RWPE2 (cell line): Measurements from ENCODE around the gene HOXD1.
A peak's percentile ranks its signal among the peaks of the same experiment; 100 is the strongest.

Experiments used
- ATAC-seq: fragments of 200-7000 bp; cut with Tn5 transposase; 3 replicates; pipeline ENCODE4 v1.9.1; 2021; ENCODE audit warnings: low read depth
- DNase-seq: peaks from one replicate; pipeline ENCODE4 v3.0.0-alpha.2; 2020; ENCODE audit warnings: low spot score
- H3K27ac ChIP-seq: fragments of 450-650 bp; 2 replicates; pipeline ENCODE4 v1.5.1; 2017; ENCODE audit warnings: mild to moderate bottlenecking; ENCODE audit not compliant: poor library complexity, severe bottlenecking
- H3K27me3 ChIP-seq: fragments of 250-450 bp; sonication (Bioruptor Pico); 2 replicates; pipeline ENCODE4 v1.5.1; 2021; ENCODE audit warnings: mild to moderate bottlenecking, moderate library complexity; ENCODE audit not compliant: insufficient read depth, poor library complexity, severe bottlenecking
- H3K36me3 ChIP-seq: fragments of 250-450 bp; sonication (Bioruptor Pico); 2 replicates; pipeline ENCODE4 v1.5.1; 2020; ENCODE audit warnings: low read depth, mild to moderate bottlenecking, moderate library complexity
- H3K4me1 ChIP-seq: fragments of 250-450 bp; sonication (Bioruptor Pico); 2 replicates; pipeline ENCODE4 v1.5.1; 2021; ENCODE audit warnings: mild to moderate bottlenecking, moderate library complexity; ENCODE audit not compliant: insufficient read depth, poor library complexity, severe bottlenecking
- H3K4me3 ChIP-seq: fragments of 250-450 bp; sonication (Bioruptor Pico); 2 replicates; pipeline ENCODE4 v1.5.1; 2021; ENCODE audit warnings: mild to moderate bottlenecking, moderate library complexity; ENCODE audit not compliant: severe bottlenecking
- H3K9me3 ChIP-seq: fragments of 250-450 bp; sonication (Bioruptor Pico); 2 replicates; pipeline ENCODE4 v1.5.1; 2021; ENCODE audit warnings: mild to moderate bottlenecking, moderate library complexity; ENCODE audit not compliant: severe bottlenecking
- TF ChIP-seq, protein P1 (sequence below): fragments of 450-650 bp; IDR thresholded peaks from one replicate; pipeline ENCODE4 v1.5.1; 2017; ENCODE audit warnings: mild to moderate bottlenecking, moderate library complexity; ENCODE audit not compliant: poor library complexity, severe bottlenecking

Gene HOXD1

GRCh38 chr2:176178757-176179295 is 9.6 kb upstream of the HOXD1 start:
- TF ChIP-seq, protein P1, sequence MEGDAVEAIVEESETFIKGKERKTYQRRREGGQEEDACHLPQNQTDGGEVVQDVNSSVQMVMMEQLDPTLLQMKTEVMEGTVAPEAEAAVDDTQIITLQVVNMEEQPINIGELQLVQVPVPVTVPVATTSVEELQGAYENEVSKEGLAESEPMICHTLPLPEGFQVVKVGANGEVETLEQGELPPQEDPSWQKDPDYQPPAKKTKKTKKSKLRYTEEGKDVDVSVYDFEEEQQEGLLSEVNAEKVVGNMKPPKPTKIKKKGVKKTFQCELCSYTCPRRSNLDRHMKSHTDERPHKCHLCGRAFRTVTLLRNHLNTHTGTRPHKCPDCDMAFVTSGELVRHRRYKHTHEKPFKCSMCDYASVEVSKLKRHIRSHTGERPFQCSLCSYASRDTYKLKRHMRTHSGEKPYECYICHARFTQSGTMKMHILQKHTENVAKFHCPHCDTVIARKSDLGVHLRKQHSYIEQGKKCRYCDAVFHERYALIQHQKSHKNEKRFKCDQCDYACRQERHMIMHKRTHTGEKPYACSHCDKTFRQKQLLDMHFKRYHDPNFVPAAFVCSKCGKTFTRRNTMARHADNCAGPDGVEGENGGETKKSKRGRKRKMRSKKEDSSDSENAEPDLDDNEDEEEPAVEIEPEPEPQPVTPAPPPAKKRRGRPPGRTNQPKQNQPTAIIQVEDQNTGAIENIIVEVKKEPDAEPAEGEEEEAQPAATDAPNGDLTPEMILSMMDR, result no peak
- DNase-seq, result no peak

DNA sequence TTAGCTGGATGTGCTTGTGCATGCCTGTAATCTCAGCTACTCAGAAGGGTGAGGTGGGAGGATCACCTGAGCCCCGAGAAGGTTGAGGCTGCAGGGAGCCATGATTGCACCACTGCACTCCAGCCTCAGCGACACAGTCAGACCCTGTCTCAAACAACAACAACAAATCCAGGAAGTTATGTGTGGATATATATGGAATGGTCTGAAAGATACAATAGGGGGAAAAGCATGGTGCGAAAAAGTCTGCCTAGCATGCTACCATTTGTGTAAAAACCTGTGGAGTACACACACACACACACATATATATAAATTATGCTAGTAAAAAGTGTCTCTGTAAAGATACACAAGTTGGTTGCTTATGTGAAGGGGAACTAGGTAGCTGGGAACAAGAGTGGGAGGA is 6.9 kb upstream of the HOXD1 start:
- ATAC-seq (no peak), DNase-seq (no peak)
- Histone ChIP-seq H3K9me3 (no peaks in the 10 kb centered on the region), H3K27me3 (no peaks in the 10 kb centered on the region), H3K36me3 (no peaks in the 10 kb centered on the region), H3K27ac (no peak overlapping the region), H3K4me1 (peaks cover 5% of the 10 kb centered on the region), H3K4me3 (no peak overlapping the region)
- TF ChIP-seq, protein P1, result no peak

More at GRCh38 chr2:176178757-176179295, 9.6 kb upstream of the HOXD1 start:
- Histone ChIP-seq H3K4me3 (peak overlapping the region; percentile 39), H3K27me3 (no peaks in the 10 kb centered on the region), H3K9me3 (no peaks in the 10 kb centered on the region), H3K4me1 (peaks cover 5% of the 10 kb centered on the region), H3K36me3 (no peaks in the 10 kb centered on the region), H3K27ac (peak overlapping the region; percentile 49)
- ATAC-seq, result no peak; the same call in 2 of the 3 replicates

DNA sequence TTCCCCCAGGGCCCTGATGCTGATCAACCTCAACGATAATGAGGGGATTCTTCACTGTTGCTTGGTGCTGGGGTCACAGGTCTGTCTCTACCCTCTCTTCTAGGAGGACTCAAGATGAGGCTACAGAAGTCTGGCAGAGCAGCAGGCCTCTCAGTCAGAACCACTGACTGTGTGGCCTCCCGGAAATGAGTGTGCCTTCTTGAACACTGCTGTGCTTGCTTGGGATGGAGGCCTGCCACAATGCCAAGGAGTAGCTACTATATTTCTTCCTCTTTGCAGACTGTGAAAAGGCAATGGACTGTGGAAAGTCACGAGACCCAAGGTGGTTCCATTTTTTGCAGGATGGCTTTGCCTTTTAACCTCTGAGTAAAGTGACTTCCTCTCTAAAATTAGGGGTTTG is 5.8 kb upstream of the HOXD1 start:
- H3K4me1 ChIP-seq, result peaks cover 5% of the 10 kb centered on the region
- no peaks in the 10 kb centered on the region for H3K36me3 ChIP-seq
- H3K4me3 ChIP-seq, result no peak overlapping the region
- TF ChIP-seq, protein P1, result no peak
- no peaks in the 10 kb centered on the region for H3K9me3 ChIP-seq
- ATAC-seq (no peak), DNase-seq (no peak)
- H3K27me3 ChIP-seq, result no peaks in the 10 kb centered on the region
- H3K27ac ChIP-seq, result no peak overlapping the region

DNA sequence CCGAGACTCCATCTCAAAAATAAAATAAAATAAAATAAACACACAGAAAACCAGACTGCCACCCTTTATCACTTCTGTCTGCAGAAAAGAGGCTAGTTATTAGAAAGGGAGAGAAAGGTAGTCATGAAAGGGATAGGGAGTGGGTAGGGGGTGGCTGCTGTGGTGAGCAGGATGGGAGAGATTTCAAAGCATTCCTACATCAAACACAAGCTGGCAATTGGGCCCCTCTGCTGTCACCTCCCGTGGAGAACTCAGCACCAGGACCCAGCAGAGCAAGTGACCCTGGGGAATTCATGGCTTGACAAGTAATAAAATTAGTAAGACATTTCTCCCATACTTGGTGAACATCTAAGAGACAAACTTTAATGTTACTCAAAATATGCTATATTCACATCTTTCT is 3.7 kb upstream of the HOXD1 start:
- Histone ChIP-seq H3K4me3 (no peak overlapping the region), H3K27ac (no peak overlapping the region), H3K9me3 (no peaks in the 10 kb centered on the region), H3K27me3 (peaks cover 6% of the 10 kb centered on the region), H3K36me3 (no peaks in the 10 kb centered on the region), H3K4me1 (no peaks in the 10 kb centered on the region)
- TF ChIP-seq, protein P1, result no peak
- DNase-seq (no peak), ATAC-seq (no peak)

DNA sequence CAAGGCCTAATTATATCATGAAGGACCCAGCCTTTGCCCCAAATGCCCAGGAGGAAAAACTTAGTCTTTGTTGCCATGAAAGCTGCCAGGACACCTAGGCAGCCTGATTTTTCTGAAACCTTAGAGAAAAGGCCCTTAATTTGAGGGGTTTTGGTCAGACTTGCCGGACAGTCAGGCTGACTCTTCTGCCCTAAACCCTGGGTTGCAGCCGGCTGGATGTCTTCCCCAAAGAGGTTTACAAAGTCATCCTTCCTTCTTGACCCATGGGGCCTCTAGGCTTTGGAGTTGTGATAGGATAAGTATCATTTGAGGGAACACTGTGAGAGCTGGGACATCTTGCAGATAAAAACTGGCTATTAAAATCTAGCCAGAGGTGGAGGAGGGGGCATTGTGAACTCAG is 2.4 kb upstream of the HOXD1 start:
- H3K4me1 ChIP-seq, result no peaks in the 10 kb centered on the region
- no peaks in the 10 kb centered on the region for H3K9me3 ChIP-seq
- H3K36me3 ChIP-seq, result no peaks in the 10 kb centered on the region
- ATAC-seq (no peak), DNase-seq (no peak)
- no peak overlapping the region for H3K27ac ChIP-seq
- peaks cover 7% of the 10 kb centered on the region for H3K27me3 ChIP-seq
- H3K4me3 ChIP-seq, result no peak overlapping the region
- TF ChIP-seq, protein P1, result no peak
